ENCODE data around the gene EPHA3. TPM values are rescaled to one million over a fixed set of nuclear protein-coding genes. Genes with fewer than 3 reads are reported as not detected.

Gene EPHA3
- total and polyA plus RNA-seq, 2 donors from 2014 or later: 0.19 to 6.5 TPM

DNA sequence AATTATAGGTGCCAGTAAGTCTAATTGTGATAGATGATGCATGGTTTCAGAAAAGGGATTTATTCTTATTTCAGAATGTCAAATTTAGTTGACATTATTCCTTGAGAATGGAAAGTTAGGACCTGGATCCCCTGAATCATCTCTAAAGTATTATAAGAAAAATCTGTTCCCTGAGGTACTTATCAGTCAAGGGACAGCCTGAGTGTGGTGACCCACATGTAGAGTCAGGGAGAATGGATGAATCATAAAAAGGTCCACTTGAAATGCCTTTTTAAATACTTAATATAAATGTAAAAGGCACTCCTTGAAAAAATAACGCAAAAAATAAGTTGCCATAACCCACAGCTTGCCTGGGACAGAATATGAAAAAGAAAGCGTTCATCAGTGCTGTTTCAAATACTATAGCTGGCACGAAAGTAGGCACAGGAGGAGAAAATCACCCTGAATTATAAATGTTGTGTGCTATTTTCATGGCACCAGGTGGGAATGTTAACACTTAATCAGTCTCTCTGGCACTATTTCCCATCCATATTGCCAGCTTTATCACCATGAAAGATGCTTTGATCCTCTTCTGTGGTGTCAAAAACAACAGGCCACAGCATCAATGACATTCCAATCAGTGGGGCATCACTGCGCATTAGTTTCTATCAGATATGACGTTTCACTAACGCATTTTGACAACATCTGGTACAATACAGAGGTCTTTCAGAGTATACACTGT lies 208.5 kb downstream of the EPHA3 start:
- FAIRE-seq: no peak
- TF ChIP-seq CTCF (IDR thresholded peaks at IDR 0.05; ENCODE audit: borderline replicate concordance, extremely low read depth, insufficient read depth): no peak

DNA sequence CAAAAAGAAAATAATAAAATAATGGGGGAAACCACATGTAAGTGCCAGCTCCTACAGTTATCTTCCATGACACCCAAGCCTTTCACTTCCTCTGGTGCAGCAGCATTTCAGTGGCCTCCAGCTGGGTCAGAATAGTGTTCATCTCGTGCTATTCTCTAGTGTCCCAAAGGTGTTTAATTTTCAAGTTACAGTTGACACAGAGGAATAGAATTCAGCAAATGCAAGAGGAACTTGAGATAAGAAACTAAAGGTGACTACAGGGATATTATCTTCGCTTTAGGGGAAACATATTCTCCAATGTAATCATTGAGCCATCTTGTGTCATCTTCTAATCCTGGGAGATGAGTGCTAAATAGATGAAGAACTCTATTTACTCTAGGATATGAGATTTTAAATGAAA lies 212.8 kb downstream of the EPHA3 start:
- TF ChIP-seq CTCF (IDR thresholded peaks at IDR 0.05; ENCODE audit: borderline replicate concordance, extremely low read depth, insufficient read depth): no peak
- Histone ChIP-seq H3K9ac (ENCODE audit: low read length in 3 of 3) (no peak overlapping the region), H3K9me3 (ENCODE audit: control insufficient read depth in 2 of 3, insufficient read depth in 1 of 3, low read length in 3 of 3) (no peaks in the 10 kb centered on the region), H3K27me3 (ENCODE audit: control insufficient read depth, insufficient read depth, low read length) (no peaks in the 10 kb centered on the region), H3K27ac (ENCODE audit: low read depth in 2 of 2, low read length in 2 of 2) (no peak overlapping the region), H3K36me3 (ENCODE audit: control insufficient read depth in 2 of 3, insufficient read depth in 3 of 3, low read length in 3 of 3) (no peaks in the 10 kb centered on the region), H3K4me3 (ENCODE audit: low read length in 3 of 3) (no peak overlapping the region), H3K4me1 (ENCODE audit: control insufficient read depth in 2 of 3, insufficient read depth in 2 of 3, low read depth in 1 of 3, low read length in 3 of 3) (no peaks in the 10 kb centered on the region)
- intact Hi-C loops (cut with DNase I): no loop called here
- DNase-seq (no peak), FAIRE-seq (no peak)

More for the DNA sequence above, 208.5 kb downstream of the EPHA3 start:
- H3K4me3 ChIP-seq (ENCODE audit: low read length in 3 of 3): no peak overlapping the region
- H3K4me1 ChIP-seq (ENCODE audit: control insufficient read depth in 2 of 3, insufficient read depth in 2 of 3, low read depth in 1 of 3, low read length in 3 of 3): no peaks in the 10 kb centered on the region
- H3K27ac ChIP-seq (ENCODE audit: low read depth in 2 of 2, low read length in 2 of 2): no peak overlapping the region
- no peak for DNase-seq
- no peaks in the 10 kb centered on the region for H3K27me3 ChIP-seq (ENCODE audit: control insufficient read depth, insufficient read depth, low read length)
- no peaks in the 10 kb centered on the region for H3K36me3 ChIP-seq (ENCODE audit: control insufficient read depth in 2 of 3, insufficient read depth in 3 of 3, low read length in 3 of 3)
- H3K9me3 ChIP-seq (ENCODE audit: control insufficient read depth in 2 of 3, insufficient read depth in 1 of 3, low read length in 3 of 3): no peaks in the 10 kb centered on the region
- H3K9ac ChIP-seq (ENCODE audit: low read length in 3 of 3): no peak overlapping the region
- intact Hi-C loops (cut with DNase I): no loop called here

- no peak for FAIRE-seq
- intact Hi-C loops (cut with DNase I): no loop called here
- Histone ChIP-seq H3K4me1 (ENCODE audit: control insufficient read depth in 2 of 3, insufficient read depth in 2 of 3, low read depth in 1 of 3, low read length in 3 of 3) (no peaks in the 10 kb centered on the region), H3K36me3 (ENCODE audit: control insufficient read depth in 2 of 3, insufficient read depth in 3 of 3, low read length in 3 of 3) (no peaks in the 10 kb centered on the region), H3K4me3 (ENCODE audit: low read length in 3 of 3) (no peak overlapping the region), H3K9ac (ENCODE audit: low read length in 3 of 3) (no peak overlapping the region), H3K9me3 (ENCODE audit: control insufficient read depth in 2 of 3, insufficient read depth in 1 of 3, low read length in 3 of 3) (no peaks in the 10 kb centered on the region), H3K27me3 (ENCODE audit: control insufficient read depth, insufficient read depth, low read length) (no peaks in the 10 kb centered on the region), H3K27ac (ENCODE audit: low read depth in 2 of 2, low read length in 2 of 2) (no peak overlapping the region)
- DNase-seq: no peak
- TF ChIP-seq CTCF (IDR thresholded peaks at IDR 0.05; ENCODE audit: borderline replicate concordance, extremely low read depth, insufficient read depth): no peak
Measured at GRCh38 chr3:89326997-89327396, 219.6 kb downstream of the EPHA3 start.

DNA sequence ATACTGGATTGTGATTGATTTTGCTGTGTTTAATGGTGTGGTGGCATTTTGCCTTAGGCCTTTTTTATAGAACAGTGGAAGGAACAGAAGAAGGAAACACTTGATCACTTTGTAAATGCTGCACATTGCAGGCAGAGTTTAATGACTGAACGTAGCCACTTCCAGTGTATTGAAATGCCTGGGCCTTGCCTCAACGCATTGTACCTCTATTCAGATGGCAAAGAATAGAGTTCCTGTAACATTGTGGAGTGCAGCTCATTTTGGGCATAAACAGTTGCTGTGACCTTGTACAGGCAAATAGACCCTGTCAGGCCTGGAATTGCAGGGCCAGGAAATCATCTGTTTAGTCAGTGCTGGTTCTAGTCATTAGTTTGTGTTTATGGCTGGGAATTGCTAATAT lies 225.0 kb downstream of the EPHA3 start:
- H3K9ac ChIP-seq (ENCODE audit: low read length in 3 of 3): no peak overlapping the region
- no peaks in the 10 kb centered on the region for H3K27me3 ChIP-seq (ENCODE audit: control insufficient read depth, insufficient read depth, low read length)
- no peak overlapping the region for H3K27ac ChIP-seq (ENCODE audit: low read depth in 2 of 2, low read length in 2 of 2)
- DNase-seq: no peak
- intact Hi-C loops (cut with DNase I): no loop called here
- FAIRE-seq: no peak
- H3K4me1 ChIP-seq (ENCODE audit: control insufficient read depth in 2 of 3, insufficient read depth in 2 of 3, low read depth in 1 of 3, low read length in 3 of 3): no peaks in the 10 kb centered on the region
- H3K4me3 ChIP-seq (ENCODE audit: low read length in 3 of 3): no peak overlapping the region
- no peak for TF ChIP-seq CTCF (IDR thresholded peaks at IDR 0.05; ENCODE audit: borderline replicate concordance, extremely low read depth, insufficient read depth)
- H3K36me3 ChIP-seq (ENCODE audit: control insufficient read depth in 2 of 3, insufficient read depth in 3 of 3, low read length in 3 of 3): no peaks in the 10 kb centered on the region
- H3K9me3 ChIP-seq (ENCODE audit: control insufficient read depth in 2 of 3, insufficient read depth in 1 of 3, low read length in 3 of 3): no peaks in the 10 kb centered on the region

All from kidney (tissue), 14 donors.